Mesendoderm (in vitro differentiated cells): Measurements from ENCODE around the gene MINPP1.

Experiments used
- DNase-seq: peaks from one replicate; pipeline ENCODE4 v3.0.0; 2013
- H2AK5ac ChIP-seq: 2 replicates; pipeline ENCODE4 v1.6.1; 2013; ENCODE audit warnings: low read length, inconsistent platforms
- H2BK120ac ChIP-seq: 2 replicates; pipeline ENCODE4 v1.6.1; 2013; ENCODE audit warnings: low read depth, mild to moderate bottlenecking, low read length, moderate library complexity, mixed read lengths
- H2BK15ac ChIP-seq: replicated peaks from 2 replicates; pipeline ENCODE4 v1.6.1; 2013; ENCODE audit warnings: low read depth, mild to moderate bottlenecking, moderate library complexity
- H2BK5ac ChIP-seq: 2 replicates; pipeline ENCODE4 v1.6.1; 2013; ENCODE audit warnings: low read length, inconsistent platforms
- H3K18ac ChIP-seq: 2 replicates; pipeline ENCODE4 v1.6.1; 2013; ENCODE audit warnings: mild to moderate bottlenecking, low read length, mixed read lengths
- H3K23ac ChIP-seq: one replicate; pipeline ENCODE4 v1.6.1; 2013; ENCODE audit warnings: low read length
- H3K27ac ChIP-seq: 2 replicates; pipeline ENCODE4 v1.5.1; 2013; ENCODE audit warnings: low read depth, mild to moderate bottlenecking, inconsistent platforms, low read length, moderate library complexity
- H3K27me3 ChIP-seq: 2 replicates; pipeline ENCODE4 v1.6.1; 2013; ENCODE audit warnings: low read length, control low read depth, mild to moderate bottlenecking, inconsistent platforms; ENCODE audit not compliant: insufficient read depth, poor library complexity
- H3K36me3 ChIP-seq: 2 replicates; pipeline ENCODE4 v1.6.1; 2013; ENCODE audit warnings: low read length, inconsistent platforms; ENCODE audit not compliant: control insufficient read depth, insufficient read depth
- H3K4ac ChIP-seq: one replicate; pipeline ENCODE4 v1.6.1; 2013; ENCODE audit warnings: low read depth, mild to moderate bottlenecking, low read length, moderate library complexity
- H3K4me1 ChIP-seq: 2 replicates; pipeline ENCODE4 v1.6.1; 2013; ENCODE audit warnings: low read depth, low read length, inconsistent platforms; ENCODE audit not compliant: control insufficient read depth
- H3K4me2 ChIP-seq: 2 replicates; pipeline ENCODE4 v1.6.1; 2013; ENCODE audit warnings: low read length
- H3K4me3 ChIP-seq: 2 replicates; pipeline ENCODE4 v1.5.1; 2013; ENCODE audit warnings: mild to moderate bottlenecking, low read length
- H3K56ac ChIP-seq: one replicate; pipeline ENCODE4 v1.6.1; 2013; ENCODE audit warnings: low read length
- H3K79me1 ChIP-seq: 2 replicates; pipeline ENCODE4 v1.6.1; 2013; ENCODE audit warnings: low read length, inconsistent platforms
- H3K79me2 ChIP-seq: 2 replicates; pipeline ENCODE4 v1.6.1; 2013; ENCODE audit warnings: mild to moderate bottlenecking, low read length; ENCODE audit not compliant: control insufficient read depth, insufficient read depth
- H3K9ac ChIP-seq: 2 replicates; pipeline ENCODE4 v1.6.1; 2013; ENCODE audit warnings: low read length, inconsistent platforms
- H4K5ac ChIP-seq: one replicate; pipeline ENCODE4 v1.6.1; 2013; ENCODE audit warnings: low read length
- H4K8ac ChIP-seq: one replicate; pipeline ENCODE4 v1.6.1; 2013; ENCODE audit warnings: low read depth, mild to moderate bottlenecking, control low read depth, low read length, moderate library complexity
- WGBS: extraction: QIAGEN DNeasy Blood & Tissue Kit; methylation state at CpG from one replicate; pipeline ENCODE4 v1.1.7; 2013; ENCODE audit warnings: low lambda C conversion rate, missing lambda C conversion rate; ENCODE audit not compliant: insufficient coverage; ENCODE audit errors: extremely low coverage; 5-methylcytosine and 5-hydroxymethylcytosine counted together

The MINPP1 gene

GRCh38 chr10:87578842-87579401 is 74.2 kb downstream of the MINPP1 start:
- Histone ChIP-seq H3K18ac (no peak overlapping the region), H3K79me1 (no peaks in the 10 kb centered on the region), H3K27ac (no peak overlapping the region), H3K56ac (no peak overlapping the region), H3K4ac (no peak overlapping the region), H2BK15ac (no peak overlapping the region), H3K36me3 (no peaks in the 10 kb centered on the region), H4K8ac (no peak overlapping the region), H4K5ac (no peak overlapping the region), H3K23ac (no peak overlapping the region), H2BK5ac (no peak overlapping the region), H3K27me3 (no peaks in the 10 kb centered on the region), H3K4me1 (no peaks in the 10 kb centered on the region), H3K4me2 (no peak overlapping the region), H3K9ac (no peak overlapping the region), H3K4me3 (no peak overlapping the region), H2AK5ac (no peak overlapping the region), H3K79me2 (no peaks in the 10 kb centered on the region), H2BK120ac (no peak overlapping the region)
- no peak for DNase-seq
- WGBS, result no CpG with 5 or more reads among the region's 11 CpGs

- DNase-seq, result no peak
These were observed 74.9 kb downstream of the MINPP1 start for GRCh38 chr10:87579563-87579962.

GRCh38 chr10:87580016-87580415 is 75.3 kb downstream of the MINPP1 start:
- Histone ChIP-seq H2BK120ac (no peak overlapping the region), H3K4me3 (no peak overlapping the region), H3K4me1 (no peaks in the 10 kb centered on the region), H4K8ac (no peak overlapping the region), H3K79me1 (no peaks in the 10 kb centered on the region), H3K23ac (no peak overlapping the region), H3K79me2 (no peaks in the 10 kb centered on the region), H3K18ac (no peak overlapping the region), H3K9ac (no peak overlapping the region), H3K56ac (no peak overlapping the region), H2BK5ac (no peak overlapping the region), H3K4me2 (no peak overlapping the region), H4K5ac (no peak overlapping the region), H2AK5ac (no peak overlapping the region), H3K27me3 (no peaks in the 10 kb centered on the region), H3K27ac (no peak overlapping the region), H2BK15ac (no peak overlapping the region), H3K4ac (no peak overlapping the region), H3K36me3 (no peaks in the 10 kb centered on the region)
- WGBS, result no CpG with 5 or more reads among the region's 1 CpG
- no peak for DNase-seq

More at GRCh38 chr10:87579563-87579962, 74.9 kb downstream of the MINPP1 start:
- WGBS, result no CpG with 5 or more reads among the region's 1 CpG
- Histone ChIP-seq H3K4me2 (no peak overlapping the region), H2AK5ac (no peak overlapping the region), H3K4me3 (no peak overlapping the region), H3K23ac (no peak overlapping the region), H3K79me1 (no peaks in the 10 kb centered on the region), H3K4ac (no peak overlapping the region), H2BK120ac (no peak overlapping the region), H3K27me3 (no peaks in the 10 kb centered on the region), H3K36me3 (no peaks in the 10 kb centered on the region), H2BK15ac (no peak overlapping the region), H4K5ac (no peak overlapping the region), H2BK5ac (no peak overlapping the region), H4K8ac (no peak overlapping the region), H3K18ac (no peak overlapping the region), H3K9ac (no peak overlapping the region), H3K56ac (no peak overlapping the region), H3K79me2 (no peaks in the 10 kb centered on the region), H3K27ac (no peak overlapping the region), H3K4me1 (no peaks in the 10 kb centered on the region)

- Histone ChIP-seq H3K9ac (no peak overlapping the region), H4K8ac (no peak overlapping the region), H3K4me3 (no peak overlapping the region), H3K27ac (no peak overlapping the region), H2BK120ac (no peak overlapping the region), H2BK15ac (no peak overlapping the region), H3K4ac (no peak overlapping the region), H3K27me3 (no peaks in the 10 kb centered on the region), H3K4me1 (no peaks in the 10 kb centered on the region), H3K79me2 (no peaks in the 10 kb centered on the region), H3K23ac (no peak overlapping the region), H3K4me2 (no peak overlapping the region), H4K5ac (no peak overlapping the region), H2AK5ac (no peak overlapping the region), H3K56ac (no peak overlapping the region), H3K36me3 (no peaks in the 10 kb centered on the region), H3K79me1 (no peaks in the 10 kb centered on the region), H3K18ac (no peak overlapping the region), H2BK5ac (no peak overlapping the region)
- WGBS, result no CpG with 5 or more reads among the region's 5 CpGs
- DNase-seq, result no peak
These were observed 81.1 kb downstream of the MINPP1 start for GRCh38 chr10:87585565-87586514.

- Histone ChIP-seq H3K79me2 (no peaks in the 10 kb centered on the region), H3K4me1 (no peaks in the 10 kb centered on the region), H4K8ac (no peak overlapping the region), H2BK5ac (no peak overlapping the region), H3K27ac (no peak overlapping the region), H3K56ac (no peak overlapping the region), H2BK15ac (no peak overlapping the region), H4K5ac (no peak overlapping the region), H2BK120ac (no peak overlapping the region), H2AK5ac (no peak overlapping the region), H3K23ac (no peak overlapping the region), H3K4me3 (no peak overlapping the region), H3K36me3 (no peaks in the 10 kb centered on the region), H3K4ac (no peak overlapping the region), H3K79me1 (no peaks in the 10 kb centered on the region), H3K18ac (no peak overlapping the region), H3K4me2 (no peak overlapping the region), H3K27me3 (no peaks in the 10 kb centered on the region), H3K9ac (no peak overlapping the region)
- DNase-seq, result no peak
- WGBS, result no CpG with 5 or more reads among the region's 3 CpGs
These were observed 85.0 kb downstream of the MINPP1 start for GRCh38 chr10:87589645-87590051.
